HL-60 (cell line): ENCODE measurements around the gene CCNC.

ENCODE experiments used
- DNase-seq, 2 experiments: peaks; one replicate each; pipeline ENCODE4 v3.0.0-alpha.2; 2010 to 2020; ENCODE audit warnings: low read depth in 1 of 2, low spot score in 1 of 2
- H3K27ac ChIP-seq: fragments of 250-450 bp; sonication (Bioruptor Pico); replicated peaks from 2 replicates; pipeline ENCODE4 v1.5.1; 2020; ENCODE audit warnings: mild to moderate bottlenecking, moderate library complexity
- H3K27me3 ChIP-seq: fragments of 250-450 bp; sonication (Bioruptor Pico); 2 replicates; pipeline ENCODE4 v1.5.1; 2021; ENCODE audit warnings: mild to moderate bottlenecking, moderate library complexity; ENCODE audit not compliant: insufficient read depth, poor library complexity, severe bottlenecking
- H3K4me3 ChIP-seq: replicated peaks from 2 replicates; pipeline ENCODE4 v1.5.1; 2011; ENCODE audit warnings: mild to moderate bottlenecking, control low read depth, low read length; ENCODE audit not compliant: insufficient read depth
- GABPA ChIP-seq: IDR thresholded peaks from 2 replicates; pipeline ENCODE4 v1.6.1; 2012; ENCODE audit warnings: low read depth
- POLR2AphosphoS5 ChIP-seq: IDR thresholded peaks from 2 replicates; pipeline ENCODE4 v1.6.1; 2012; ENCODE audit warnings: low read depth
- SPI1 ChIP-seq: IDR thresholded peaks from 2 replicates; pipeline ENCODE4 v1.6.1; 2012; ENCODE audit warnings: low read depth, mild to moderate bottlenecking, borderline replicate concordance
- TF ChIP-seq, protein P1 (sequence below): IDR thresholded peaks from one replicate; pipeline ENCODE4 v1.5.1; 2011; ENCODE audit warnings: low read length, control low read depth, inconsistent platforms; ENCODE audit not compliant: insufficient read depth
- TF ChIP-seq, protein P2 (sequence below): IDR thresholded peaks from 2 replicates; pipeline ENCODE4 v1.6.1; 2012; ENCODE audit warnings: low read depth; ENCODE audit not compliant: insufficient replicate concordance

CCNC gene

DNA sequence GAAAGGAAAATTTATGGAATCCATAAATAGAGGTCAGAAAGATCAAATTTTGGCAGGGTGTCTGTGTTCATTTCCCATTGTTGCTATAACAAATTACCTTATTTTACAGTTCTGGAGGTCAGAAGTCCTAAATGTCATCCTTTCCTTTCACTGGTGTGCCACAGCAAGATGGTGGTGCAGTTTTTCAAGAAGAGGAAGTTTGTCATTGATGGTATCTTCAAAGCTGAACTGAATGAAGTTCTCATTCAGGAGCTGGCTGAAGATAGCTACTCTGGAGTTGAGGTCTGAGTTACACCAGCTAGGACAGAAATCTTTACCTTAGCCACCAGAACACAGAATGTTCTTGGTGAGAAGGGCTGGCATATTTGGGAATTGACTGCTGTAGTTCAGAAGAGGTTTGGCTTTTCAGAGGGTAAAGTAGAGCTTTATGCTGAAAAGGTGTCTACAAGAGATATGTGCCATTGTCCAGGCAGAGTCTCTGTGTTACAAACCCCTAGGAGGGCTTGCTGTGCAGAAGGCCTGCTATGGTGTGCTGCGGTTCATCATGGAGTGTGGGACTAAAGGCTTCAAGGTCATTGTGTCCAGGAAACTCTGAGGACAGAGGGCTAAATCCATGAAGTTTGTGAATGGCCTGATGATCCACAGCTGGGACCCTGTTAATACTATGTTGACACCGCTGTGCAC, 7.2 kb upstream of the CCNC start:
- Histone ChIP-seq H3K27ac (no peak overlapping the region), H3K4me3 (no peak overlapping the region), H3K27me3 (no peaks in the 10 kb centered on the region)
- no peak for DNase-seq
- no peak for TF ChIP-seq SPI1
- no peak for TF ChIP-seq GABPA
- TF ChIP-seq, protein P1, sequence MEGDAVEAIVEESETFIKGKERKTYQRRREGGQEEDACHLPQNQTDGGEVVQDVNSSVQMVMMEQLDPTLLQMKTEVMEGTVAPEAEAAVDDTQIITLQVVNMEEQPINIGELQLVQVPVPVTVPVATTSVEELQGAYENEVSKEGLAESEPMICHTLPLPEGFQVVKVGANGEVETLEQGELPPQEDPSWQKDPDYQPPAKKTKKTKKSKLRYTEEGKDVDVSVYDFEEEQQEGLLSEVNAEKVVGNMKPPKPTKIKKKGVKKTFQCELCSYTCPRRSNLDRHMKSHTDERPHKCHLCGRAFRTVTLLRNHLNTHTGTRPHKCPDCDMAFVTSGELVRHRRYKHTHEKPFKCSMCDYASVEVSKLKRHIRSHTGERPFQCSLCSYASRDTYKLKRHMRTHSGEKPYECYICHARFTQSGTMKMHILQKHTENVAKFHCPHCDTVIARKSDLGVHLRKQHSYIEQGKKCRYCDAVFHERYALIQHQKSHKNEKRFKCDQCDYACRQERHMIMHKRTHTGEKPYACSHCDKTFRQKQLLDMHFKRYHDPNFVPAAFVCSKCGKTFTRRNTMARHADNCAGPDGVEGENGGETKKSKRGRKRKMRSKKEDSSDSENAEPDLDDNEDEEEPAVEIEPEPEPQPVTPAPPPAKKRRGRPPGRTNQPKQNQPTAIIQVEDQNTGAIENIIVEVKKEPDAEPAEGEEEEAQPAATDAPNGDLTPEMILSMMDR, result no peak
- TF ChIP-seq POLR2AphosphoS5, result no peak
- TF ChIP-seq, protein P2, sequence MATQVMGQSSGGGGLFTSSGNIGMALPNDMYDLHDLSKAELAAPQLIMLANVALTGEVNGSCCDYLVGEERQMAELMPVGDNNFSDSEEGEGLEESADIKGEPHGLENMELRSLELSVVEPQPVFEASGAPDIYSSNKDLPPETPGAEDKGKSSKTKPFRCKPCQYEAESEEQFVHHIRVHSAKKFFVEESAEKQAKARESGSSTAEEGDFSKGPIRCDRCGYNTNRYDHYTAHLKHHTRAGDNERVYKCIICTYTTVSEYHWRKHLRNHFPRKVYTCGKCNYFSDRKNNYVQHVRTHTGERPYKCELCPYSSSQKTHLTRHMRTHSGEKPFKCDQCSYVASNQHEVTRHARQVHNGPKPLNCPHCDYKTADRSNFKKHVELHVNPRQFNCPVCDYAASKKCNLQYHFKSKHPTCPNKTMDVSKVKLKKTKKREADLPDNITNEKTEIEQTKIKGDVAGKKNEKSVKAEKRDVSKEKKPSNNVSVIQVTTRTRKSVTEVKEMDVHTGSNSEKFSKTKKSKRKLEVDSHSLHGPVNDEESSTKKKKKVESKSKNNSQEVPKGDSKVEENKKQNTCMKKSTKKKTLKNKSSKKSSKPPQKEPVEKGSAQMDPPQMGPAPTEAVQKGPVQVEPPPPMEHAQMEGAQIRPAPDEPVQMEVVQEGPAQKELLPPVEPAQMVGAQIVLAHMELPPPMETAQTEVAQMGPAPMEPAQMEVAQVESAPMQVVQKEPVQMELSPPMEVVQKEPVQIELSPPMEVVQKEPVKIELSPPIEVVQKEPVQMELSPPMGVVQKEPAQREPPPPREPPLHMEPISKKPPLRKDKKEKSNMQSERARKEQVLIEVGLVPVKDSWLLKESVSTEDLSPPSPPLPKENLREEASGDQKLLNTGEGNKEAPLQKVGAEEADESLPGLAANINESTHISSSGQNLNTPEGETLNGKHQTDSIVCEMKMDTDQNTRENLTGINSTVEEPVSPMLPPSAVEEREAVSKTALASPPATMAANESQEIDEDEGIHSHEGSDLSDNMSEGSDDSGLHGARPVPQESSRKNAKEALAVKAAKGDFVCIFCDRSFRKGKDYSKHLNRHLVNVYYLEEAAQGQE, result no peak

DNA sequence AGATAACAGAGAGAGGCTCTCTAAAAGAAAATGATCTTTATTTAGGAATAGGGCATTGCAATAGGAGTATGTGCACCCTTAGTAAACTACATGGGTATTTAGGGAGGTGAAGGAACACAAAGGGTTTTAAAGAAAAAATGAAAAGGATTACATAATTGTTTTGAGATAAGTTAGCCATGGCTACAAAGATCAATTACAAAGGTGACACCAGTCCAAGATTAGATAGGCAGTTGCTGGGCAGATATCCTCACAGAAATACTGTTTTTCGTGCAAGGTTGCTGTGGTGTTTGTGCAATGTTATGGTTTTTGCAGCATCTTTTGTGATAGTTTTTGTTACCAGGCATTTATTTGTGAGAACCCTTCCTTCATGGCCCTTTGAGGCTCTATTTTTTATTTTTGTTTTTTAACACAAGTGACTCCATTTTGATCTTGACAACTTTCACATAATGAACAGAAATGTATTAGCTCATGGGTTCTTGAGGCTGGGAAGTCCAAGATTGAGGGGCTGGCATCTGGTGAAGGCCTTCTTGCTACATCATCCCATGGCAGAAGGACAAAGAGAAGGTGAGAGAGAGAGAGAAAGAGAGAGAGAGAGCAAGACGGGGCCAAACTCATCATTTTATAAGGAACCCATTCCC, 5.6 kb upstream of the CCNC start:
- Histone ChIP-seq H3K4me3 (no peak overlapping the region), H3K27me3 (no peaks in the 10 kb centered on the region), H3K27ac (no peak overlapping the region)
- TF ChIP-seq, protein P1, result no peak
- no peak for TF ChIP-seq SPI1
- TF ChIP-seq, protein P2, result no peak
- TF ChIP-seq GABPA, result no peak
- no peak for TF ChIP-seq POLR2AphosphoS5
- DNase-seq, result no peak

DNA sequence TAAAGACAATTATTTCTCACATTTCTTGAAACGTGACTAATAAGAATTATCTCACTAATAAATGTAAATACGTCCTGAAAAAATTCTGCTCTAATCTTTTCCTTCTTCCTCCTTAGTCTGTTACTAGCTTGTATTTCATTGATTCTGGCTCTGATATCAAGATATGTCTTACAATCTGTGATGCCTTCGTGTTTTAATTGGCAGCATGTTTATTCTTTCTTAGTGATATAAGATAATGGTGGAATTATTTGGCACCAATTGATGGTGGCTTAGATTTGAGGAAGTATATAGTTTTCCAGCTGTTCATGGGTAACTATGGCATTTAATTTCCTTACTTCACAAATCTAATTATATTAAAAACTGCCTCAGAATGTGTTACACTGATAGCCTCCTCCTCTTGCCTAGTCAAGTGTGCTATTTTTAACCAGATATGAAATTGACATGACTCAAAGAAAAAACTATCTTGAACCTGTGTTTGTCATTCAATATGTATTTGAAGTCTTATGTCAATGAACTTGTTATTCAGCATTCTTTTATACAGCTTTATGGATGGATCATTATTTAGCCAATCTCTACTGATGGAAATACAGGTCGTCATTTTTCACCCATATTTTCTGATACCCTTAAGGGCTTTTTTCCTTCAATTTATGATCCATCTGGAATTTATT, 5.3 kb downstream of the CCNC start:
- TF ChIP-seq, protein P2, result no peak
- TF ChIP-seq GABPA, result no peak

More for the DNA sequence above, 5.3 kb downstream of the CCNC start:
- no peak overlapping the region for H3K27ac ChIP-seq
- H3K27me3 ChIP-seq, result no peaks in the 10 kb centered on the region
- no peak overlapping the region for H3K4me3 ChIP-seq
- DNase-seq, result no peak
